ENCODE results near the gene PEX14.

PEX14 gene

GRCh38 chr1:10517677-10517982, 42.9 kb downstream of the PEX14 start:
- no peak for DNase-seq (ENCODE audit: low spot score)

GRCh38 chr1:10519016-10519417, 44.3 kb downstream of the PEX14 start:
- DNase-seq (ENCODE audit: low spot score), result no peak

- no peak for DNase-seq (ENCODE audit: low spot score)
Observed at GRCh38 chr1:10520497-10520896, 45.7 kb downstream of the PEX14 start.

GRCh38 chr1:10520952-10521351, 46.2 kb downstream of the PEX14 start:
- DNase-seq (ENCODE audit: low spot score), result no peak

GRCh38 chr1:10521537-10522157, 46.9 kb downstream of the PEX14 start:
- DNase-seq (ENCODE audit: low spot score), result no peak

- DNase-seq (ENCODE audit: low spot score), result no peak
Observed at GRCh38 chr1:10522322-10522860, 47.6 kb downstream of the PEX14 start.

- no peak for DNase-seq (ENCODE audit: low spot score)
Observed at GRCh38 chr1:10525208-10525607, 50.5 kb downstream of the PEX14 start.

GRCh38 chr1:10528066-10529014, 53.6 kb downstream of the PEX14 start:
- DNase-seq (ENCODE audit: low spot score), result peak; percentile 54

GRCh38 chr1:10529091-10529490, 54.3 kb downstream of the PEX14 start:
- peak; percentile 34 for DNase-seq (ENCODE audit: low spot score)

GRCh38 chr1:10529765-10530164, 55.0 kb downstream of the PEX14 start:
- DNase-seq (ENCODE audit: low spot score), result no peak

GRCh38 chr1:10530281-10530740, 55.6 kb downstream of the PEX14 start:
- peak; percentile 72 for DNase-seq (ENCODE audit: low spot score)

GRCh38 chr1:10530756-10531495, 56.2 kb downstream of the PEX14 start:
- peak; percentile 45 for DNase-seq (ENCODE audit: low spot score)

GRCh38 chr1:10532362-10532761, 57.6 kb downstream of the PEX14 start:
- no peak for DNase-seq (ENCODE audit: low spot score)

- no peak for DNase-seq (ENCODE audit: low spot score)
Observed at GRCh38 chr1:10534519-10534918, 59.8 kb downstream of the PEX14 start.

GRCh38 chr1:10536133-10536770, 61.5 kb downstream of the PEX14 start:
- DNase-seq (ENCODE audit: low spot score), result no peak

- DNase-seq (ENCODE audit: low spot score), result no peak
Observed at GRCh38 chr1:10537082-10537766, 62.5 kb downstream of the PEX14 start.

GRCh38 chr1:10538646-10539355, 64.1 kb downstream of the PEX14 start:
- no peak for DNase-seq (ENCODE audit: low spot score)

- no peak for DNase-seq (ENCODE audit: low spot score)
Observed at GRCh38 chr1:10539411-10540043, 64.8 kb downstream of the PEX14 start.

- no peak for DNase-seq (ENCODE audit: low spot score)
Observed at GRCh38 chr1:10540277-10541005, 65.7 kb downstream of the PEX14 start.

Data from left forelimb (tissue), 1 donor.